ENCODE measurements around the gene SRP14.
"Not testable (repeated sequence)": the region's sequence is repeated elsewhere in the genome, so short reads cannot be mapped to it uniquely, and the experiment has no call there.

The SRP14 gene

DNA sequence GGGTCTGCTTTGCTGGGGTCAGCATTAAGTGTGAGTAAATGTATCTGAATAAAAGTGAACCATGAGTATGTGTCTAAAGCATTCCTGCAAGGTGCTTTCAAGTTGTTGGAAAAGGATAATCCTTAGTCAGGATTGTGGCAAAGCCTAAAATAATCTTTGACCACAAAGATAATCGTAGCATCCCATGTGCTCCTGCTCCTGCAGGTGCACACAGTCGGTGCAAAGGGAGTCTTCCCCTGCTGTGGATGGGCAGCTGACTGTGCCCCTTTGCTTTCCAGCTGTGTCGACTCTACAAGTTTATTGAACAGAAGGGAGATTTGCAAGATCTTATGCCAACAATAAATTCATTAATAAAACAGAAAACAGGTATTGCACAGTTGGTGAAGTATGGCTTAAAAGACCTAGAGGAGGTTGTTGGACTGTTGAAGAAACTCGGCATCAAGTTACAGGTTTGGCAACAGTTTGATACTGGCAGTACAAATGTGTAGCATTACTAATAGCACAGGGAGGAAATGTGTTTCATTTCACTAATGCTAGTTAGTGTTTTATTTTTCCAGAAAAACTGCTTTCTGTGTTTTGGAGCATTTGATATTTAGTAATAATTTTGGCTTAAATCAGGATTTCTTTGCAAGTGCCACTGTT, 22.6 kb downstream of the SRP14 start:
- FAIRE-seq: no peak

DNA sequence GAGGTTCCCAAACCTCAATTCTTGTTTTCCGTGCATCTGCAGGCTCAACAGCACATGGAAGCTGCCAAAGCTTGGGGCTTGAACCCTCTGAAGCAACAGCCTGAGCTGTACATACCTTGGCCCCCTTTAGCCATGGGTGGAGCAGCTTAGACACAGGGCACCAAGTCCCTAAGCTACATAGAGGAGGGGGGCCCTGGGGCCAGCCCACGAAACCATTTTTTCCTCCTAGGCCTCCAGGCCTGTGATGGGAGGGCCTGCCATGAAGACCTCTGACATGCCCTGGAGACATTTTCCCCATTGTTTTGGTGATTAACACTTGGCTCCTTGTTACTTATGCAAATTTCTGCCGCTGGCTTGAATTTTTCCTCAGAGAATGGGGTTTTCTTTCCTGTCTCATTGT, 24.6 kb downstream of the SRP14 start:
- FAIRE-seq: no peak

DNA sequence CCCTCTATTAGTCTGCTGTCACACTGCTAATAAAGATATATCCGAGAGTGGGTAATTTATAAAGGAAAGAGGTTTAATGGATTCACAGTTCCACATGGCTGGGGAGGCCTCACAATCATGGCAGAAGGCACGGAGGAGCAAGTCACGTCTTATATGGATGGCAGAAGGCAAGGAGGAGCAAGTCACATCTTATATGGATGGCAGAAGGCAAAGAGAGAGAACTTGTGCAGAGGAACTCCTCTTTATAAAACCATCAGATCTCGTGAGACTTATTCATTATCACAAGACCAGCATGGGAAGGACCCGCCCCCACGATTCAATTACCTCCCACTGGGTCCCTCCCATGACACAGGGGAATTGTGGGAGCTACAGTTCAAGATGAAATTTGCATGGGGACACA, 25.6 kb downstream of the SRP14 start:
- FAIRE-seq: not testable (repeated sequence)

DNA sequence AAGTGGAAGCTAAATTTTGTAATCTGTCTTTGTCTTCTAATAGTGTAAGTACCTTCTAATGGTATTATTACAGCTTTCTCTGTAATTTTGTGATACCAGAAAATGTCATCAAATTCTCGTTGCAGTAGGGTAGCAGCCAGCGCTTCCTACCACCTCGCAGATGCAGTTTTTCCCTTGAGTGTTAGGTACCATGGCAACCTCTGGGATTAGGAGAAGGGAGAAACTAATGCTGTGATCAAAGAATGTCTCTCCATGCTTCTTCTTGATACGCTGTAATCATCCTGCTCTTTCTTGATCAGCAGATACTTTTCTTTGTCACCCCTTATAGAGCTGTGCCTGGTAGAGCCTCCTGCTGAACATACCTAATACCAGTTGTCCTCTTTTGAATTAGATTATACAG, 27.7 kb downstream of the SRP14 start:
- FAIRE-seq: no peak

DNA sequence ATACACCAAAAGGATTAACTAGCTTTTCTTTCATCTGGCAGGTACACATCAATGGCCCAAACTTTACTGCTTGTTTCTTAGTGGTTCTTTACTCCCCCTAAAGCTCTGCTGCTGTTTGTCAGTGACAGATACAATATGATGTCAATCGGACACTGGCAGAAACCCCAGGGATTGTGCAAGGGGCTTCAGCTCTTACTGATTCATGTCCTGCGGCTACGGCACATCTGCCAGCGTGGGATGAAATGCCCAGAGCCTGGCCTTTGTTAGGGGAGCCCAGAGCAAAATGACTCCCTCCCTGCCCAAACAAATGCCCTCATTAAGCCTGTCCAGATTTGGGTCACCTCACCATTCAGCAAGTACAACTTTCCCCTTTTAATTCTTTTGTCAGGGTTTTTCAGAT, 28.3 kb downstream of the SRP14 start:
- no peak for FAIRE-seq

DNA sequence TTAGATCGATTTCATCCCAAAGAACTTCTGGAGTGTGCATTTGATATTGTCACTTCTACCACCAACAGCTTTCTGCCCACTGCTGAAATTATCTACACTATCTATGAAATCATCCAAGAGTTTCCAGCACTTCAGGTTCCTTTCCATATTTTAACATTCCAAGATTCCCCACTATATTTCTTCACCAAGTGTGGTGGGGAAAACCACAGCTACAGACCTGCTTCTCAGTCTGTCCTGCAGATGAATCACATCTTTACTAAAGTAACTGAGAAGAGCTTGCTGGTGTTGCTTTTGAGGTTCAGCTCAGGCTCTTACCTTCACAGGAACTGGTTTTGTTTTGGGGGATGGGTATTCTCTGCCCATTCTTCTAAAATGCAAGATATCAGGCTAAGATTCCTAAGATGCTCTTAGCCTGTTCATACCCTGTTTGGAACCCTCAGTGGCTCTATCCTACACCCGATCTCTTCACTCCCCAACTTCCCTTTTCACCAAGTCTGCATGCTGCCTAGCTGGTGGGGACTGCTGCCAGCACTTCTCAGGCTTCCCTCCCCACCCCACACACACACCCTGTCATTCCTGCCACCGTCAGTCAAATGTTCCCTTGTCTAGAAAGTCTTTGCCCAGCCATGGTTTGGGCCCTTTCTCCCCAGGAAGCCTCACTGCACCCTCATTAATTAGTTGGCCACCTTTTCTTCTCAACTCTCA, 30.8 kb downstream of the SRP14 start:
- no peak for FAIRE-seq

DNA sequence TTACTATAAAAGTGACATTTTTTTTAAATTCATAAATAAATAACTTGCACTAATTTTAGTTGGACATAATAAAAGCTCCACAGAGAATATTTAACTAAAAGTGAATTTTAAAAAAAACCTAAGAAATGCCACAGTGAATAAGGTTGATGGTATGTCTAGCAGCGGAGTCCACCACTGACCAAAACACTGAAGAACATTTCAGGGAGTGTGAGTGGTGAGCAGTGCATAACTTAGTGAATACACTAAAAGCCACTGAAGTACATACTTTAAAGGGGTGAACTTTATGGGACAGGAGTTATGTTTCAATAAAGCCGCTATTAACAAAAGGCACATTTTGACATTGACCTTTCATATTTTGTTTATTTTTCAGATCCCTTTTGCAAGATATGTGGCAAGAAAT, 32.3 kb downstream of the SRP14 start:
- no peak for FAIRE-seq

DNA sequence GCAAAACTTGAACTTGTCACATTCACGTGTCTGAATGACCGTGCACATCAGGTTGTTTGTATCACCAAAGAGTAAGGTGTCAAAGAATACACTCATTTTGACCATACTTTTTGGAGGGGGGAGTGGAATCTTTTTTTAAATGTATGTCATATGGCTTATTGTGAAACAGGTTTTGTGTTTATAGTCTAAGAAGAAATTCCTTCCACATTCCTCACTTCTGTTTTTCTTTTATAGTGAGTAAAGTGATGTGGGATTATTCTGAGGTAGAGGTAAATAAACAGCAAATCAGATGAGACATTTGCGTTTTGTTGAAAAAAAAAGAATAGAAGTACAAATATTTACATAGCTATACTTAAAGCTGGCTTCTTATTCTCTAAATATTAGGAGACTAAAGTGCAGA, 33.0 kb downstream of the SRP14 start:
- no peak for FAIRE-seq

DNA sequence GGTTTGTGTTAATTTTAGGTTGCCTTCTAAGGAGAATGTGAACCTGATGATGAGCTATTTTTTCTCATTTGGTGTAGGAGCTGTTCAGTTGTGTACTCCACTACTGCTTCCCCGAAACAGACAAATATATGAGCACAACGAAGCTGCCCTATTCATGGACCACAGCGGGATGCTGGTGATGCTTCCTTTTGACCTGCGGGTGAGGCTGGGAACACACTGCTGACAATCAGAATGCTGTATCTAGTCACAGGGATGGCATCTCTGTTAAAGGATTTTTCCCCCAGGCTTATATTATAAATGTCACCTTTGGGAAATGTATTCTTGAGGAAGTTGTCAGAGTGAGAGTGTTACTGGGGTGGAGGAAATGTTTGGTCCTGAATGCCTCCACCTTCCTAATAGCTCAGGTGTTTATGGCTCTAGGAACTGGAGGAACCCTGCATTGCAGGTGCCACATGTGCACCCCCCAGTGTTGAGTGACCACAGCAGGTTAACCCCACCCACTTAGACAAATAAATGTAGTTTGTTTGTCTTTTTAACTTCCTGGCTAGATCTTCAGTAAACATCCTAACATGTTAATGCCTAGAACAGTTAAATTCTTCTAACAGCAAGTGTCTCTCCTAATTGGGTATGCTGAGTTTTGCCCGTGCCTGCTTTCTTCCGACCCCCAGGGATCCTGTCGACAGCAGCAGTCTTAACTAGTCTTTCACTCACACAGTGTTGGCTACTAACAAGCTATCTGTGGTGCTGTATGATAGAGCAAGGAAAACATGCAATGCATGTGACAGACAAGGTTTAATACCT, 35.7 kb downstream of the SRP14 start:
- FAIRE-seq: no peak

DNA sequence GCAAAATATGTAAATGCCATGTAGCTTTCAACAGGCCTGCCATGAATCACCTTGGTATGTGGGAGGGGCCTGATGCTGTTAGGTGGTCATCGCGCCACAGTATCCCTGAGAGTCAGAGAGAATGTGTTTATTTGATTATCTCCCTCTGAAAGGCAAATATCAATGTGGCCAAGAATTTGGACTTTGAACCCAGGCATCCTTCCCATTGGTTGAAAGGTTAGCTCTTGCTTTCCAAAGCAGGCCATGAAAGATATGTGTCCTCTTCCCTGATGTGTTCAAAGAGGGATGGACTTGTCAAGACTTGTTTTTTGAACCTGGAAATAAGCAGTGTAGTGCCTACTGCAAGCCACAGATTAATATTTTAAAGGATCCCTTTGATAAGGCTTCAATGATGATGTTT, 36.7 kb downstream of the SRP14 start:
- no peak for FAIRE-seq

DNA sequence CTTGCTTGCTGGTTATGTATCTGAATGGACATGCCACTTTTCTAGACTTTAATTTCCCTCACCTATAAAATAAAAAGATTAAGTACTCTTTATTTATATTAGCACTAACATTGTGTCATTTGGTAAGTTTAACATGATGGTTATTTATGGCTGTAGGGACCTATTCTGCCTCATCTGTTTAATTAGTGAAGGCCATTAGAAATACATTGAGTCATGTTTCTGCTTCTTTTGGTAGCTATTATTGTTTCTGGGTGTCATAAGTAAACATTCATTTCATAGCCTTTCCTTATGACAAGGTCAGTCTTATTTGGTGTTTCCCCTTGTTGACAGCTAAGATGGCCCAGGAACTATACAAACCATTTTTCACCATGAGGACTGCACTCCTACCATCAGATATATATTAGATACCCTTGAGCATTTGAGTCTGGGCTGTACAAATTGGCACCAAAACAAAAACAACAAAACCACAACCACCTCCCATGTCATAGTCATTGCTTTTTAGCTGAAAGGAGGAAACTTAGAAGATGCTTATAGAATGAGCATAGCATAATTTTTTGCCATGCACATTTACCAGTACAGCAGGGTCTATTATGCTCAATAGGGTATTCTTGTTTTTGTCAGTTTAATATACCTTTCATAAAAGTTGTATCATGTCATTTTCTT, 39.3 kb downstream of the SRP14 start:
- no peak for FAIRE-seq

DNA sequence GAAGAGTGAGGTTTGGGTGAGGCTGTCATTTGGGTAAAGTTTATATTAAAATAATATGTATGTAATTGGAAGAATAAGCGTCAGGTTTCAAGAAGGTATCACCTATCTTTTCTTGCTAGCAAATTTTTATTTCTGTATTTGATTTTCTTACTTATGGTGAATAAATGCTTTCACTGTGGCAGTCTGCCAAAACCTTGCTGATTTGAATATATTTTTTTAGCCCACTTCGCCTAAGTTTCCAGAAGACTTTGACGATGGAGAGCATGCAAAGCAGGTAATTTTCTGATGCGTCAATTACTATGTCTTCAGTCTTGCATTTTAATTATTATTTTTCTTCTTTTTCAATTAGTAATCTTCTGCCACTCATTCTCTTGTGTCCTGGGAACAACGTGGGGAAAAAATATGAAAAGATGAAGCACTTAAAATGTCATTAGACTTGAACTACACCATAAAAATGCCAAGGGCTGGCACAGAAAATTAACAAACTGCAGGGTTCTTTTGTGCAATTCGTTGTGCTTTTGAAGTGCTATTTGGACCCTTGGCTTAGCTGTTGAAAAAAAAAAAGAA, 40.4 kb downstream of the SRP14 start:
- no peak for FAIRE-seq

DNA sequence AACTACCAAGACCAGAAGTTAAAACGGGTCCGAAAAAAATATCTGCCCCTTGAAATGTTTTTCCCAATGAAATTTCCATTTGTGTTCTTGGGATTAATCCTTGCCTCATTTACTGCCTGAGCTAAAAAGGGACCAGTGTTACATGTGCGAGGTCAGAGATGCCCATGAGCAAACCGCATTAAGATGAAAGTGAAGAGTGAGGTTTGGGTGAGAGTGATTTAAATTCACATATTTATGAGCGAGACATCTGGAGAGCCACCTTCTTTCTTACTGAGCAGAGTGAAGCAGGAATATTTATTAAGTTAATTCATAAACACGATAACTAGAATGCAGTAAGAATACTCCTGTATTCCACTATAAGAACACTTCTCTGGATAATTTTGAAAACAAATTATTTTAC, 41.3 kb downstream of the SRP14 start:
- FAIRE-seq: no peak

DNA sequence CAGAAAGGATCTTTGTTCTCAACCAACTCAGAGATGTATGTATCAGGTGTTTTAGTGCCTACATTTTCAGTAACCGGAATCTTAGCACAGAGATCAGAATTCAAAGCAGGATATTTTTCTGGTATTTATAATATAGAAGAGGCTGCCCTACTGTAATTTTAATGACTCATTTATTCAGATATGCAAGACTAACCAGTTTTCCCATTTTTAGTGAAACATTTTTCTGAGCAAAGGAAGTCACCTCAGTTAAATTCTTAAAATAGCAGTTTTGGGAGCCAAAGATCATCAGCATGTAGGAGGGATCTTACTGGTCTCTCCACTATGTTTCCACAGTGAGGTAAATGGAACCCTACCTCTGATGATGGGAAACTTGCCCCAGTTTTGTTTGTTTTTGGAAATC, 42.0 kb downstream of the SRP14 start:
- FAIRE-seq: no peak

DNA sequence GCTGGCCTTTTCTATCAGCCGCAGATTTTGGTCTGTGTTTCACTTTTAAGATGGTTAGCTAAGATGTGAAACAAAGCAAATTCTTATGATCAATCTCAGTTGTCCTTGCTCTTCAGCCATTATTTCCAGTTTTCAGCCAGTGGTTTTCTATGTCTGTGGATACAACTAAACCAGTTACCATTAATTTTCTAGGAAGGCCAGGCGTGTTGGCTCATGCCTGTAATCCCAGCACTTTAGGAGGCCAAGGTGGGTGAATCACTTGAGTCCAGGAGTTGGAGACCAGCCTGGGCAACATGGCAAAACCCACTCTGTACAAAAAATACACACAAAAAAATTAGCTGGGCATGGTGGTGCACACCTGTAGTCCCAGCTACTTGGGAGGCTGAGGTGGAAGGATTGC, 42.8 kb downstream of the SRP14 start:
- FAIRE-seq: not testable (repeated sequence)

DNA sequence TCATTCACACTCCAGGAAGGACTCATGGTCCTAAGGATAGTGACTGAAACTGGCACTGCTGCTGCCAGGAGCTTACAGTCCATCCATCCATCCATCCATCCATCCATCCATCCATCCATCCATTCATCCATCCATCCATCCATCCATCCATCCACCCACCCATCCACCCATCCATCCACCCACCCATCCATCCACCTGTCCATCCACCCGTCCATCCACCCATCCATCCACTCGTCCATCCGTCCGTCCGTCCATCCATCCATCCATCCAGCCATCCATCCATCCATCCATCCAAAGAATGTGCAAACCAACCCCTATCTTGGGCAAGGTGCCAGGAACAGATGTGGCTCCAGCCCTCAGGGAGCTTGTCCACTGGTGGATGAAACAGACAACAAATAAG, 46.0 kb downstream of the SRP14 start:
- FAIRE-seq: not testable (repeated sequence)

DNA sequence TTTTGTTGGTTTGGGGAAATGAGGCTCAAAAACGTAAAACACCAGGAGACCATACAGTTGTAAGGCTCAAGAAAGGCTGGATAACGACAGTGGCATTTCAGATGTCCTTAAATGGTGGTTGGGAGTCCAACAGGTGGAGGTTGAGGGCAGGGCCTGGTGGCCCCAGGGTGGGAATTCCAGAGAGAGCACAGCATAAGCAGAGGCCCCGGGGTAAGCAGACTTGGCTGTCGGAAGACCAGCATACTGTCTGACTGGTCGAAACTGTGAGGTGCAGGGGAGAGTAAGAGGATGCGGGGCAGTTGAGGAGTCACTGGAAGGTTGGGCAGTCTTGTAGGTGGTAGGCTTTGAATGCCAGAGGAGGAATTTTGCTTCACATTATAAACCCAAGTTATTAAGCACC, 48.3 kb downstream of the SRP14 start:
- no peak for FAIRE-seq

DNA sequence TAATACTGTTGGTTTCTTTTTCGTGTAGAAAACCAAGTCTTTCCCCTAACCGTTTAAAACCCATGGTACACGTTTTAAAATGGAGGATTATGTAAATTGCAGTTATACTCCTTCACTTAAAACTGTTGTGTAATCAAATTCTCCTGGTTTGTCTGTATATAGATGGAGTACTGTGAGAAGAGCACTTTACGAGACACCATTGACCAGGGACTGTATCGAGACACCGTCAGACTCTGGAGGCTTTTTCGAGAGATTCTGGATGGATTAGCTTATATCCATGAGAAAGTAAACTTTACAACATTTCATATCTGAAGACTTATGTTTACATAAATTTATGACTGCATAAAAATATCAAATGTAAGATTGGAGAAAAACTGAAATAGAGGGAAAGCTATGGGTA, 51.2 kb downstream of the SRP14 start:
- no peak for FAIRE-seq

All from G401.6 (cell line).